Type B pancreatic cell (in vitro differentiated cells): ENCODE results near the gene HIP1. TPM values are rescaled to one million over a fixed set of nuclear protein-coding genes. Genes with fewer than 3 reads are reported as not detected.
"Not testable (repeated sequence)": the region's sequence is repeated elsewhere in the genome, so short reads cannot be mapped to it uniquely, and the experiment has no call there.

ENCODE experiments used
- DNase-seq: peaks from one replicate; pipeline ENCODE4 v3.0.0; 2021; ENCODE audit warnings: mixed read lengths; ENCODE audit not compliant: unreplicated experiment; ENCODE audit errors: extremely low spot score
- H3K27ac Mint-ChIP-seq: 2 replicates; pipeline ENCODE4 v1.8.0; 2021; ENCODE audit warnings: mild to moderate bottlenecking, mixed read lengths
- H3K27me3 Mint-ChIP-seq: 2 replicates; pipeline ENCODE4 v1.8.0; 2021; ENCODE audit warnings: mixed read lengths
- H3K36me3 Mint-ChIP-seq: 2 replicates; pipeline ENCODE4 v1.8.0; 2021; ENCODE audit warnings: mixed read lengths
- H3K4me1 Mint-ChIP-seq: one replicate; pipeline ENCODE4 v1.8.0; 2021; ENCODE audit warnings: mixed read lengths; ENCODE audit not compliant: unreplicated experiment
- H3K4me3 Mint-ChIP-seq: 2 replicates; pipeline ENCODE4 v1.8.0; 2021; ENCODE audit warnings: mild to moderate bottlenecking, mixed read lengths
- H3K9me3 Mint-ChIP-seq: 2 replicates; pipeline ENCODE4 v1.8.0; 2021; ENCODE audit warnings: mixed read lengths
- CTCF ChIP-seq: fragments of 200-600 bp; sonication (generic); conservative IDR thresholded peaks from 2 replicates; pipeline ENCODE4 v1.5.0; 2021; ENCODE audit warnings: antibody characterized with exemption, mild to moderate bottlenecking
- total RNA-seq: library from RNA; stranded (reverse); gene quantifications from 2 replicates; pipeline ENCODE4 v1.2.1, GENCODE V29; 2021; ENCODE audit warnings: low replicate concordance

The HIP1 gene
- total RNA-seq, 1 donor from 2014 or later: 33.8 TPM

- Mint-ChIP-seq H3K27ac (no peak overlapping the region), H3K9me3 (no peaks in the 10 kb centered on the region), H3K36me3 (no peaks in the 10 kb centered on the region), H3K4me1 (peaks cover 6% of the 10 kb centered on the region), H3K27me3 (no peaks in the 10 kb centered on the region), H3K4me3 (no peak overlapping the region)
- no peak for TF ChIP-seq CTCF
- DNase-seq: no peak
Measured at GRCh38 chr7:75723444-75723843, 15.3 kb downstream of the HIP1 start.

GRCh38 chr7:75722373-75722772, 16.4 kb downstream of the HIP1 start:
- no peak for DNase-seq
- Mint-ChIP-seq H3K36me3 (no peaks in the 10 kb centered on the region), H3K27me3 (no peaks in the 10 kb centered on the region), H3K4me3 (no peak overlapping the region), H3K27ac (no peak overlapping the region), H3K9me3 (no peaks in the 10 kb centered on the region), H3K4me1 (no peaks in the 10 kb centered on the region)
- no peak for TF ChIP-seq CTCF

DNA sequence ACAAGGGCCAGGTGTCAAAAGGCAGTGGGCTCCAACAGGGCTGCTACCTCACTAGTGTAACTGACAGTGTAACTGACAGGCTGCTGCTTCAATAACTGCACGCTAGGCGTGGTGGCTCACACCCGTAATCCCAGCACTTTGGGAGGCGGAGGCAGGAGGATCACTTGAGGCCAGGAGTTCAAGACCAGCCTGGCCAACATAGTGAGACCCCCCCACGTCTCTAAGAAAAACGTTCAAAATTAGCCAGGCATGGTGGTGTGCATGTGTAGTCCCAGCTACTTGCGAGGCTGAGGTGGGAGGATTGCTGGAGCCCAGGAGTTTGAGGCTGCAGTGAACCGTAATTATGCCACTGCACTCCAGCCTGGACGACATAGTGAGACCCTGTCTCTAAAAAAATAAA, 16.8 kb downstream of the HIP1 start:
- not testable (repeated sequence) for H3K27ac Mint-ChIP-seq, H3K36me3 Mint-ChIP-seq, H3K27me3 Mint-ChIP-seq, H3K9me3 Mint-ChIP-seq, DNase-seq, H3K4me3 Mint-ChIP-seq, H3K4me1 Mint-ChIP-seq

GRCh38 chr7:75721426-75721825, 17.3 kb downstream of the HIP1 start:
- Mint-ChIP-seq H3K27me3 (no peaks in the 10 kb centered on the region), H3K36me3 (peaks cover 4% of the 10 kb centered on the region), H3K4me1 (peaks cover 4% of the 10 kb centered on the region), H3K9me3 (no peaks in the 10 kb centered on the region), H3K27ac (no peak overlapping the region), H3K4me3 (no peak overlapping the region)
- TF ChIP-seq CTCF: no peak
- no peak for DNase-seq

DNA sequence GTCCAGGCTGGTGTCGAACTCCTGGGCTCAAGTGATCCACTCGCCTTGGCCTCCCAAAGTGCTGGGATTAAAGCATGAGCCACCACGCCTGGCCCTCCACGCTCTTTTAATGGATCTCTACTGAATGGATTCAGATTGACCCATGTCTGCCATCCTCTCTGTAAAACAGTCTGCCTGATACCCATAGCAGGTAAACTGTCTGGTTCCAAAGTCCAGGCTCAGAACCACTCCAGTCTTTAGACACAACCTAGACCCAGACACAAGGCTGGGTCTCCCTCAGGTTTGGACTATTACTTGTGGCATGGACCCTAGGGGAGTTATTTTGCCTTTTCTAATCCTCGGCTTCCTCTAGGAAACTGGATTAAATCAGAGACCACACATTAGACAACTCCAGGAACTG, 19.1 kb downstream of the HIP1 start:
- Mint-ChIP-seq H3K4me3 (no peak overlapping the region), H3K4me1 (peaks cover 4% of the 10 kb centered on the region), H3K27me3 (no peaks in the 10 kb centered on the region), H3K27ac (no peak overlapping the region), H3K36me3 (peaks cover 4% of the 10 kb centered on the region), H3K9me3 (no peaks in the 10 kb centered on the region)
- no peak for DNase-seq
- TF ChIP-seq CTCF: no peak

DNA sequence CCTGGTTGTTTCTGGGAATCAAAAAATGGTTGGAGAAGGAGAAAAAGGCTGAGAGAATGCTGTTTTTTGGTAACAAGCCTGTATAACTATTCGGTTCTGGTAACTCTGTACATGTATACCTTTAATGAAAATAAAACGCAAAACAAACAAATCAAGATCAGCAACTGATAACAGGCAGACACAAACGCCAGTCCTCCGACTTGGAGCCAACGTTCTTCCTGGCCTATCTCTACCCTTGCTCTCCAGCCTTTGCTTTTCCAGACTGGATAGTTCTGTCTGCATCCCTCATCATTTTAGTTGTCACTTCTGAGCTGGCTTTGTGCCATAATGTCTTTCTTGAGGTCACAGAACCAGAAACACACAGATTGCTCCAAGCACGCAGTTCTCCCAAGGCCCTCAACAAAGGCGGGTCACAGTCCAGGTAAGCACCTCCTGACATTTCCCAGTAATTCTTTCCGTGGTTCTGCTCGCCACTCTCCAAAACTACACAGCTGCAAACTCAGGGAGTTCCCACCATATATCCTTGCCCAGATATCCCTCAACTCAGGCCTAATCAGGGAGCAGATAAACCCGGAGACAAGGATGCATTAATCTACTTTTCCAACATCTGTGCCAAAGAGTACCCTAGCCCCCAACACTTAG, 20.2 kb downstream of the HIP1 start:
- no peak for TF ChIP-seq CTCF
- no peak for DNase-seq
- Mint-ChIP-seq H3K27me3 (no peaks in the 10 kb centered on the region), H3K27ac (peak overlapping the region; percentile 48), H3K9me3 (no peaks in the 10 kb centered on the region), H3K36me3 (peaks cover 4% of the 10 kb centered on the region), H3K4me1 (peaks cover 4% of the 10 kb centered on the region), H3K4me3 (no peak overlapping the region)

GRCh38 chr7:75717746-75718145, 21.0 kb downstream of the HIP1 start:
- H3K4me1 Mint-ChIP-seq: not testable (repeated sequence)

More at GRCh38 chr7:75717746-75718145, 21.0 kb downstream of the HIP1 start:
- H3K4me3 Mint-ChIP-seq, H3K36me3 Mint-ChIP-seq, H3K27ac Mint-ChIP-seq, H3K27me3 Mint-ChIP-seq, H3K9me3 Mint-ChIP-seq, DNase-seq: not testable (repeated sequence)
